ENCODE measurements around the gene PSMG1. TPM values are rescaled to one million over a fixed set of nuclear protein-coding genes. Genes with fewer than 3 reads are reported as not detected.

The PSMG1 gene
- total RNA-seq, 1 donor from 2014 or later: 23.7 TPM

GRCh38 chr21:39198800-39199199 is 15.5 kb upstream of the PSMG1 start:
- H3K9me3 Mint-ChIP-seq: no peaks in the 10 kb centered on the region
- no peaks in the 10 kb centered on the region for H3K27me3 Mint-ChIP-seq
- DNase-seq (no peak), ATAC-seq (ENCODE audit: low read depth) (no peak)
- peaks cover 82% of the 10 kb centered on the region for H3K36me3 Mint-ChIP-seq (ENCODE audit: low read depth)
- ChIA-PET CTCF (no interaction called here), POLR2A (no interaction called here)
- no peaks in the 10 kb centered on the region for H3K4me1 Mint-ChIP-seq
- H3K4me3 Mint-ChIP-seq: no peak overlapping the region
- no peak overlapping the region for H3K27ac Mint-ChIP-seq
- intact Hi-C loops (cut with micrococcal nuclease): no loop called here
- TF ChIP-seq, protein P1, sequence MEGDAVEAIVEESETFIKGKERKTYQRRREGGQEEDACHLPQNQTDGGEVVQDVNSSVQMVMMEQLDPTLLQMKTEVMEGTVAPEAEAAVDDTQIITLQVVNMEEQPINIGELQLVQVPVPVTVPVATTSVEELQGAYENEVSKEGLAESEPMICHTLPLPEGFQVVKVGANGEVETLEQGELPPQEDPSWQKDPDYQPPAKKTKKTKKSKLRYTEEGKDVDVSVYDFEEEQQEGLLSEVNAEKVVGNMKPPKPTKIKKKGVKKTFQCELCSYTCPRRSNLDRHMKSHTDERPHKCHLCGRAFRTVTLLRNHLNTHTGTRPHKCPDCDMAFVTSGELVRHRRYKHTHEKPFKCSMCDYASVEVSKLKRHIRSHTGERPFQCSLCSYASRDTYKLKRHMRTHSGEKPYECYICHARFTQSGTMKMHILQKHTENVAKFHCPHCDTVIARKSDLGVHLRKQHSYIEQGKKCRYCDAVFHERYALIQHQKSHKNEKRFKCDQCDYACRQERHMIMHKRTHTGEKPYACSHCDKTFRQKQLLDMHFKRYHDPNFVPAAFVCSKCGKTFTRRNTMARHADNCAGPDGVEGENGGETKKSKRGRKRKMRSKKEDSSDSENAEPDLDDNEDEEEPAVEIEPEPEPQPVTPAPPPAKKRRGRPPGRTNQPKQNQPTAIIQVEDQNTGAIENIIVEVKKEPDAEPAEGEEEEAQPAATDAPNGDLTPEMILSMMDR (IDR thresholded peaks at IDR 0.05): no peak

GRCh38 chr21:39197448-39198233 is 14.4 kb upstream of the PSMG1 start:
- no peak for ATAC-seq (ENCODE audit: low read depth)
- H3K27ac Mint-ChIP-seq: no peak overlapping the region

GRCh38 chr21:39196838-39197237 is 13.6 kb upstream of the PSMG1 start:
- Mint-ChIP-seq H3K27me3 (no peaks in the 10 kb centered on the region), H3K27ac (no peak overlapping the region), H3K4me1 (no peaks in the 10 kb centered on the region), H3K9me3 (no peaks in the 10 kb centered on the region), H3K4me3 (no peak overlapping the region), H3K36me3 (ENCODE audit: low read depth) (peaks cover 77% of the 10 kb centered on the region)
- ATAC-seq (ENCODE audit: low read depth) (no peak), DNase-seq (no peak)
- TF ChIP-seq, protein P1 (IDR thresholded peaks at IDR 0.05): no peak
- ChIA-PET POLR2A (no interaction called here), CTCF (no interaction called here)
- intact Hi-C loops (cut with micrococcal nuclease): no loop called here

More at GRCh38 chr21:39197448-39198233, 14.4 kb upstream of the PSMG1 start:
- POLR2A ChIA-PET: no interaction called here
- H3K9me3 Mint-ChIP-seq: no peaks in the 10 kb centered on the region
- TF ChIP-seq, protein P1 (IDR thresholded peaks at IDR 0.05): no peak
- H3K27me3 Mint-ChIP-seq: no peaks in the 10 kb centered on the region
- no peaks in the 10 kb centered on the region for H3K4me1 Mint-ChIP-seq
- no peak for DNase-seq
- H3K4me3 Mint-ChIP-seq: no peak overlapping the region
- H3K36me3 Mint-ChIP-seq (ENCODE audit: low read depth): peaks cover 78% of the 10 kb centered on the region
- CTCF ChIA-PET: no interaction called here
- intact Hi-C loops (cut with micrococcal nuclease): no loop called here

DNA sequence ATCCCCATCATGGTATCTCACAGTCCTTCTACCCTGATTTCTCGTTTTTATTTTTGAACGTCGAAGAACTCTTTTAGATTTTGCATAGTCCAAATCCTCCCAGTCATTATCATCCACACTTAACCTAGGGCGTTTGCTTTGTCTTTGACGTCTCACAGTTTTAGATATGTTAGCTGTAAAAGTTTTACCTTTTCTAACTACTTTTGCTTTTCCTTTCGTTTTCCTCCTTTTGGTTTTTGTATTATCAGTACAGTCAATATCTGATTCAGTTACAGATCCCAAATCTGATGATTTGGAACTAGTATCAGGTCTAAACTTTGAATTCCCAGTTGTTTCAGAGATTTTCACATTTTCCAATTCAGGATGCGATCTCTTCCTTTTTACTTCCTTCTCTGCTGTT is 13.1 kb upstream of the PSMG1 start:
- H3K4me3 Mint-ChIP-seq: no peak overlapping the region
- H3K27me3 Mint-ChIP-seq: no peaks in the 10 kb centered on the region
- ChIA-PET POLR2A (no interaction called here), CTCF (no interaction called here)
- H3K27ac Mint-ChIP-seq: no peak overlapping the region
- no peaks in the 10 kb centered on the region for H3K9me3 Mint-ChIP-seq
- no peaks in the 10 kb centered on the region for H3K4me1 Mint-ChIP-seq
- H3K36me3 Mint-ChIP-seq (ENCODE audit: low read depth): peaks cover 72% of the 10 kb centered on the region
- intact Hi-C loops (cut with micrococcal nuclease): no loop called here
- TF ChIP-seq, protein P1 (IDR thresholded peaks at IDR 0.05): no peak
- ATAC-seq (ENCODE audit: low read depth) (no peak), DNase-seq (no peak)

DNA sequence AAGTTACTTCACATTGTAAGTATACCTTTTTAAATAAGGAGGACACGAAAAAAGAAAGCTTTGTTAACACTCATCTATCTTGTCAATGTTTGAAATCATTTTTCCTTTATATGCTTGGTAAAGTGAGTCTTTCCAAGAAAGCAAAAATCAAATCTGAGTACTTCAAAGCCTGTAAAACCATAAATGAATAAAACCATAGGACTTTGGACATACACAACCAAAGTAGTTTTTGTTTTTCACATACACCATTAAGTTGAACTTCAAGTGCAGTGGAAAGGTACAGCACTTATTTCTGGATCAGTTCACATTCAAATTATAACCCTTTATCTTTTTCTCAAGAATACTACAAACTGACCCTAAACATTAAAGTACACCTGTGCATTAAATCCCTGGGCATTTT is 10.1 kb upstream of the PSMG1 start:
- ATAC-seq (ENCODE audit: low read depth) (no peak), DNase-seq (no peak)
- no peaks in the 10 kb centered on the region for H3K27me3 Mint-ChIP-seq
- H3K36me3 Mint-ChIP-seq (ENCODE audit: low read depth): peaks cover 45% of the 10 kb centered on the region
- TF ChIP-seq, protein P1 (IDR thresholded peaks at IDR 0.05): no peak
- intact Hi-C loops (cut with micrococcal nuclease): no loop called here
- H3K4me1 Mint-ChIP-seq: peaks cover 5% of the 10 kb centered on the region
- H3K9me3 Mint-ChIP-seq: no peaks in the 10 kb centered on the region
- CTCF ChIA-PET: no interaction called here
- POLR2A ChIA-PET: no interaction called here
- H3K27ac Mint-ChIP-seq: no peak overlapping the region
- no peak overlapping the region for H3K4me3 Mint-ChIP-seq
